Measurements from ENCODE around the gene MRPS27. TPM values are rescaled to one million over a fixed set of nuclear protein-coding genes. Genes with fewer than 3 reads are reported as not detected.
A peak's percentile ranks its signal among the peaks of the same experiment; 100 is the strongest.

MRPS27 gene
- total RNA-seq, 1 donor from 2014 or later: 56.0 TPM

- Mint-ChIP-seq H3K27ac (no peak overlapping the region), H3K4me3 (no peak overlapping the region), H3K4me1 (peaks cover 22% of the 10 kb centered on the region), H3K36me3 (peaks cover 13% of the 10 kb centered on the region), H3K9me3 (no peaks in the 10 kb centered on the region), H3K27me3 (ENCODE audit: low read depth) (no peaks in the 10 kb centered on the region)
- no peak for TF ChIP-seq CTCF (IDR thresholded peaks at IDR 0.05; ENCODE audit: unreplicated experiment)
- DNase-seq (ENCODE audit: low spot score in 2 of 2, unreplicated experiment in 2 of 2): no peak
Observed at GRCh38 chr5:72189146-72189545, 130.9 kb downstream of the MRPS27 start.

- DNase-seq (ENCODE audit: low spot score in 2 of 2, unreplicated experiment in 2 of 2): no peak
- no peak overlapping the region for H3K4me3 Mint-ChIP-seq
- no peak for TF ChIP-seq CTCF (IDR thresholded peaks at IDR 0.05; ENCODE audit: unreplicated experiment)
- no peaks in the 10 kb centered on the region for H3K27me3 Mint-ChIP-seq (ENCODE audit: low read depth)
- H3K9me3 Mint-ChIP-seq: no peaks in the 10 kb centered on the region
- peaks cover 8% of the 10 kb centered on the region for H3K36me3 Mint-ChIP-seq
- peaks cover 22% of the 10 kb centered on the region for H3K4me1 Mint-ChIP-seq
- no peak overlapping the region for H3K27ac Mint-ChIP-seq
Observed at GRCh38 chr5:72188166-72188565, 131.9 kb downstream of the MRPS27 start.

GRCh38 chr5:72187388-72188075 lies 132.5 kb downstream of the MRPS27 start:
- Mint-ChIP-seq H3K27ac (peak overlapping the region; percentile 44), H3K4me1 (peaks cover 22% of the 10 kb centered on the region), H3K9me3 (no peaks in the 10 kb centered on the region), H3K4me3 (no peak overlapping the region), H3K27me3 (ENCODE audit: low read depth) (no peaks in the 10 kb centered on the region), H3K36me3 (peaks cover 8% of the 10 kb centered on the region)
- DNase-seq (ENCODE audit: low spot score in 2 of 2, unreplicated experiment in 2 of 2): no peak
- no peak for TF ChIP-seq CTCF (IDR thresholded peaks at IDR 0.05; ENCODE audit: unreplicated experiment)

GRCh38 chr5:72185496-72186329 lies 134.3 kb downstream of the MRPS27 start:
- H3K9me3 Mint-ChIP-seq: no peaks in the 10 kb centered on the region
- TF ChIP-seq CTCF (IDR thresholded peaks at IDR 0.05; ENCODE audit: unreplicated experiment): no peak
- H3K4me1 Mint-ChIP-seq: peaks cover 22% of the 10 kb centered on the region
- no peak for DNase-seq (ENCODE audit: low spot score in 2 of 2, unreplicated experiment in 2 of 2)
- H3K36me3 Mint-ChIP-seq: peaks cover 5% of the 10 kb centered on the region
- H3K27ac Mint-ChIP-seq: peak overlapping the region; percentile 49
- no peaks in the 10 kb centered on the region for H3K27me3 Mint-ChIP-seq (ENCODE audit: low read depth)
- no peak overlapping the region for H3K4me3 Mint-ChIP-seq

GRCh38 chr5:72184408-72184807 lies 135.6 kb downstream of the MRPS27 start:
- DNase-seq (ENCODE audit: low spot score in 2 of 2, unreplicated experiment in 2 of 2): no peak
- H3K27me3 Mint-ChIP-seq (ENCODE audit: low read depth): no peaks in the 10 kb centered on the region
- TF ChIP-seq CTCF (IDR thresholded peaks at IDR 0.05; ENCODE audit: unreplicated experiment): no peak
- H3K4me3 Mint-ChIP-seq: no peak overlapping the region
- H3K4me1 Mint-ChIP-seq: peaks cover 22% of the 10 kb centered on the region
- H3K27ac Mint-ChIP-seq: no peak overlapping the region
- no peaks in the 10 kb centered on the region for H3K9me3 Mint-ChIP-seq
- H3K36me3 Mint-ChIP-seq: peaks cover 2% of the 10 kb centered on the region
